Ovary (tissue), 9 donors: ENCODE data around the gene TMEM88. TPM values are rescaled to one million over a fixed set of nuclear protein-coding genes. Genes with fewer than 3 reads are reported as not detected.

Source experiments
- DNase-seq, 5 donors: peaks; one replicate each; pipeline ENCODE4 v3.0.0-alpha.2; 2019 to 2020
- H3K27ac ChIP-seq, 2 donors: fragments of 200-600 bp; one replicate each; pipeline versions ENCODE4 v1.5.1 to v1.8.0; 2019 to 2022
- H3K27me3 ChIP-seq: fragments of 200-600 bp; one replicate; pipeline ENCODE4 v1.8.0; 2022
- H3K36me3 ChIP-seq: fragments of 200-600 bp; sonication (generic); one replicate; pipeline ENCODE4 v1.5.1; 2019
- H3K4me1 ChIP-seq: one replicate; pipeline ENCODE4 v1.8.1; 2013; ENCODE audit warnings: mild to moderate bottlenecking, moderate library complexity; ENCODE audit not compliant: insufficient read depth
- H3K4me3 ChIP-seq: fragments of 200-600 bp; sonication (generic); one replicate; pipeline ENCODE4 v1.5.1; 2017
- H3K9me3 ChIP-seq, 2 donors: fragments of 200-600 bp in 1 of 2; sonication (generic) in 1 of 2; one replicate each; pipeline versions ENCODE4 v1.5.1 to v1.8.1; 2013 to 2019; ENCODE audit warnings: mild to moderate bottlenecking in 1 of 2, moderate library complexity in 1 of 2
- EP300 ChIP-seq: sonication (generic); formaldehyde crosslinking; IDR thresholded peaks from one replicate; pipeline ENCODE4 v1.6.1; 2017; ENCODE audit warnings: antibody characterized with exemption
- POLR2A ChIP-seq: fragments of 450-650 bp; IDR thresholded peaks from one replicate; pipeline ENCODE4 v1.6.1; 2017; ENCODE audit warnings: antibody characterized with exemption, mild to moderate bottlenecking, moderate library complexity
- WGBS, 3 donors: extraction: QIAGEN DNeasy Blood & Tissue Kit in 1 of 3; methylation state at CpG; one replicate each; pipeline versions ENCODE4 v1.1.5 to v1.1.7; 2013 to 2017; 5-methylcytosine and 5-hydroxymethylcytosine counted together
- intact Hi-C, 4 donors: fragments of 100-400 bp; cut with DNase I; formaldehyde crosslinking; loops; one replicate each; pipeline versions ENCODE4 v1.11.0 to v1.15.1; 2022 to 2023
- polyA plus RNA-seq, 2 donors: library from polyadenylated mRNA; stranded (reverse); fragments of 200-250 nt in 1 of 2; fragments of 350-450 nt in 1 of 2; fragmentation: Illumina TruSeq in 1 of 2; extraction: RNeasy Lipid Tissue Mini Kit (QIAGEN cat#74804) in 1 of 2; gene quantifications; one replicate each; pipeline ENCODE4 v1.2.3, GENCODE V29; 2013 to 2014
- total RNA-seq, 7 donors: library from RNA; depleted of rRNA in 2 of 7; stranded (reverse); fragments of >200 nt in 2 of 7; fragmentation: NEBNext Ultra II Directional in 3 of 7; extraction: Animal tissue kit (Norgen Biotek cat#: 25700) in 3 of 7; gene quantifications; one replicate each; pipeline versions ENCODE4 v1.1.0 to v1.2.4, GENCODE V29; 2016 to 2023
- TF ChIP-seq, protein P1 (sequence below), 3 donors: fragments of 450-650 bp in 2 of 3; fragments of 200-600 bp in 1 of 3; IDR thresholded peaks; one replicate each; pipeline versions ENCODE4 v1.5.1 to v1.8.0; 2016 to 2022; ENCODE audit warnings: antibody characterized with exemption in 3 of 3, mild to moderate bottlenecking in 1 of 3
- donor health status: DM: no; HTN: no; CAD: no; lungs with moderate emphysema.
- donor health status: DM: no; HTN: no; CAD: no.
- donor health status: Bipolar disorder and iron deficiency.
- donor health status: DM: yes; HTN: yes; CAD: no.
- donor health status: DM: no; HTN: no; CAD: no.
- donor health status: DM: yes; HTN: yes; CAD: no.

The TMEM88 gene
- total and polyA plus RNA-seq, 9 donors: 2.1 to 17.8 (median 8.2) TPM

- WGBS, 3 donors: 91 to 92% (median 91%) methylated on average over 5 of the region's 5 CpGs
These were observed 10.3 kb downstream of the TMEM88 start for GRCh38 chr17:7864995-7865650.

GRCh38 chr17:7867881-7868329, 13.0 kb downstream of the TMEM88 start:
- 82 to 89% (median 86%) methylated on average over 5 of the region's 5 CpGs for WGBS, 3 donors
- TF ChIP-seq, protein P1, sequence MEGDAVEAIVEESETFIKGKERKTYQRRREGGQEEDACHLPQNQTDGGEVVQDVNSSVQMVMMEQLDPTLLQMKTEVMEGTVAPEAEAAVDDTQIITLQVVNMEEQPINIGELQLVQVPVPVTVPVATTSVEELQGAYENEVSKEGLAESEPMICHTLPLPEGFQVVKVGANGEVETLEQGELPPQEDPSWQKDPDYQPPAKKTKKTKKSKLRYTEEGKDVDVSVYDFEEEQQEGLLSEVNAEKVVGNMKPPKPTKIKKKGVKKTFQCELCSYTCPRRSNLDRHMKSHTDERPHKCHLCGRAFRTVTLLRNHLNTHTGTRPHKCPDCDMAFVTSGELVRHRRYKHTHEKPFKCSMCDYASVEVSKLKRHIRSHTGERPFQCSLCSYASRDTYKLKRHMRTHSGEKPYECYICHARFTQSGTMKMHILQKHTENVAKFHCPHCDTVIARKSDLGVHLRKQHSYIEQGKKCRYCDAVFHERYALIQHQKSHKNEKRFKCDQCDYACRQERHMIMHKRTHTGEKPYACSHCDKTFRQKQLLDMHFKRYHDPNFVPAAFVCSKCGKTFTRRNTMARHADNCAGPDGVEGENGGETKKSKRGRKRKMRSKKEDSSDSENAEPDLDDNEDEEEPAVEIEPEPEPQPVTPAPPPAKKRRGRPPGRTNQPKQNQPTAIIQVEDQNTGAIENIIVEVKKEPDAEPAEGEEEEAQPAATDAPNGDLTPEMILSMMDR (IDR thresholded peaks at IDR 0.05): no peak
- TF ChIP-seq POLR2A: no peak
- TF ChIP-seq EP300: no peak
- intact Hi-C loops: loop anchor here in 1 of 4 donors (10.0 kb wide), 1 partner anchor 117 kb away; no protein-coding TSS in a partner anchor
- no peak overlapping the region for H3K27ac ChIP-seq
- H3K4me1 ChIP-seq: no peaks in the 10 kb centered on the region
- no peaks in the 10 kb centered on the region for H3K9me3 ChIP-seq
- H3K4me3 ChIP-seq: no peak overlapping the region
- H3K27me3 ChIP-seq: no peaks in the 10 kb centered on the region
- no peaks in the 10 kb centered on the region for H3K36me3 ChIP-seq
- no peak for DNase-seq

More at GRCh38 chr17:7864995-7865650, 10.3 kb downstream of the TMEM88 start:
- no peaks in the 10 kb centered on the region for H3K27me3 ChIP-seq
- H3K9me3 ChIP-seq: no peaks in the 10 kb centered on the region
- DNase-seq: no peak
- H3K4me3 ChIP-seq: no peak overlapping the region
- TF ChIP-seq EP300 (no peak), POLR2A (no peak)
- TF ChIP-seq, protein P1 (IDR thresholded peaks at IDR 0.05): no peak
- H3K27ac ChIP-seq: no peak overlapping the region
- no peaks in the 10 kb centered on the region for H3K4me1 ChIP-seq
- intact Hi-C loops: loop anchor here in 3 of 4 donors (5.0 to 10.0 kb wide), 3 partner anchors 32 to 122 kb away; no protein-coding TSS in a partner anchor
- H3K36me3 ChIP-seq: no peaks in the 10 kb centered on the region

DNA sequence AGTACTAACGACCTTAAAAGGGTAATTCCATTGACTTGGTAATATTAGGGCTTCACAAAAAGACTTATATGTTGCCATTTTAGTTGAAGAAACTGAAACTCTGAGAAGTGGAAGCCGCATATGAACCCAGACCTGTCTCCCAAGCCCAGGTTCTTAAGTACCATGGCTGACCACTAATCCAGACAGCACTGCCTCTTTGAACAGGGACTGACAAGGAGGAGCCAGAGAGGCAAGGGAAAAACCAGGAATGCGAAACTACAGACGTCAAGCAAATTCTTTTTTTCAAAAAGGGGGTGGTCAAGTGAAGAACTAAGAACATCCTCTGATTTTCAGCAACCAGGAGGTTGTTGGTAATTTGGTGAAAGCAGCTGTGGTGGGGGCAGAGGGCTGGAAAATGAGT, 18.2 kb downstream of the TMEM88 start:
- no peak for DNase-seq
- Histone ChIP-seq H3K27me3 (no peaks in the 10 kb centered on the region), H3K36me3 (no peaks in the 10 kb centered on the region), H3K4me1 (no peaks in the 10 kb centered on the region), H3K27ac (no peak overlapping the region), H3K4me3 (no peak overlapping the region), H3K9me3 (no peaks in the 10 kb centered on the region)
- intact Hi-C loops: loop anchor here in 1 of 4 donors (5.0 kb wide), 1 partner anchor 184 kb away; no protein-coding TSS in a partner anchor
- TF ChIP-seq POLR2A (no peak), EP300 (no peak)
- TF ChIP-seq, protein P1 (IDR thresholded peaks at IDR 0.05): no peak
- 63 to 65% (median 65%) methylated on average over 4 of the region's 4 CpGs for WGBS, 3 donors

DNA sequence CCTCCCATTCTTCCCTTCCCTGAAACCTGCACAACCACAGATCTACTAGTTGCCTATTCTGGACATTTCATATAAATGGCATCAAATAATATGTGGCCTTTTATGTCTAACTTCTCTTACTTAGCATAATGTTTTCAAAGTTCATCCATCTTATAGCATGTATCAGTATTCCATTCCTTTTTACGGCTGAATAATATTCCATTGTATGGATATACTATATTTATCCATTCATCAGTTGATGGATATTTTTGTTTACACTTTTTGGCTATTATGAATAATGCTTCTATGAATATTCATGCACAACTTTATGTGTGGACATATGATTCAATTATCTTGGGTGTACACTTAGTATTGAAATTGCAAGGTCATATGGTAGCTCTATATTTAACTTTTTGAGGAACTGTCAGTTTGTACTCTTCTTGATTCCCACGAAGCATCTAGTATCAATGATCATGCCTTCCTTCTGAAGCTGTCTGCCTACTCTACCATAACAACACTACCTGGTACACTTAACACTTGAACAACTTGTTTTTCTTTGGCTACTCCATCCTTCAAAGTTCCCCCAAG, 21.0 kb downstream of the TMEM88 start:
- intact Hi-C loops: no loop called here
- 80 to 90% (median 85%) methylated on average over 2 of the region's 2 CpGs for WGBS, 3 donors

More for the DNA sequence above, 21.0 kb downstream of the TMEM88 start:
- TF ChIP-seq, protein P1 (IDR thresholded peaks at IDR 0.05): no peak
- no peak for TF ChIP-seq POLR2A
- no peak for TF ChIP-seq EP300
- Histone ChIP-seq H3K4me1 (no peaks in the 10 kb centered on the region), H3K36me3 (no peaks in the 10 kb centered on the region), H3K27me3 (no peaks in the 10 kb centered on the region), H3K4me3 (no peak overlapping the region), H3K9me3 (no peaks in the 10 kb centered on the region), H3K27ac (no peak overlapping the region)
- no peak for DNase-seq
